ENCODE data around the gene MX2. TPM values are rescaled to one million over a fixed set of nuclear protein-coding genes. Genes with fewer than 3 reads are reported as not detected.

Gene MX2, protein sequence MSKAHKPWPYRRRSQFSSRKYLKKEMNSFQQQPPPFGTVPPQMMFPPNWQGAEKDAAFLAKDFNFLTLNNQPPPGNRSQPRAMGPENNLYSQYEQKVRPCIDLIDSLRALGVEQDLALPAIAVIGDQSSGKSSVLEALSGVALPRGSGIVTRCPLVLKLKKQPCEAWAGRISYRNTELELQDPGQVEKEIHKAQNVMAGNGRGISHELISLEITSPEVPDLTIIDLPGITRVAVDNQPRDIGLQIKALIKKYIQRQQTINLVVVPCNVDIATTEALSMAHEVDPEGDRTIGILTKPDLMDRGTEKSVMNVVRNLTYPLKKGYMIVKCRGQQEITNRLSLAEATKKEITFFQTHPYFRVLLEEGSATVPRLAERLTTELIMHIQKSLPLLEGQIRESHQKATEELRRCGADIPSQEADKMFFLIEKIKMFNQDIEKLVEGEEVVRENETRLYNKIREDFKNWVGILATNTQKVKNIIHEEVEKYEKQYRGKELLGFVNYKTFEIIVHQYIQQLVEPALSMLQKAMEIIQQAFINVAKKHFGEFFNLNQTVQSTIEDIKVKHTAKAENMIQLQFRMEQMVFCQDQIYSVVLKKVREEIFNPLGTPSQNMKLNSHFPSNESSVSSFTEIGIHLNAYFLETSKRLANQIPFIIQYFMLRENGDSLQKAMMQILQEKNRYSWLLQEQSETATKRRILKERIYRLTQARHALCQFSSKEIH
- 0.34 and 0.63 TPM in 2 replicates for total RNA-seq

GRCh38 chr21:41361786-41362604 is at the start of gene MX2:
MX2 (plus strand) TSS chr21:41362027; CDS start chr21:41376907, 14,880 bp downstream.

GRCh38 chr21:41316200-41317062 is 45.4 kb upstream of the MX2 start, which contains the start of gene FAM3B:
FAM3B (plus strand) TSS chr21:41316801; CDS start chr21:41316880, 79 bp downstream.

DNA sequence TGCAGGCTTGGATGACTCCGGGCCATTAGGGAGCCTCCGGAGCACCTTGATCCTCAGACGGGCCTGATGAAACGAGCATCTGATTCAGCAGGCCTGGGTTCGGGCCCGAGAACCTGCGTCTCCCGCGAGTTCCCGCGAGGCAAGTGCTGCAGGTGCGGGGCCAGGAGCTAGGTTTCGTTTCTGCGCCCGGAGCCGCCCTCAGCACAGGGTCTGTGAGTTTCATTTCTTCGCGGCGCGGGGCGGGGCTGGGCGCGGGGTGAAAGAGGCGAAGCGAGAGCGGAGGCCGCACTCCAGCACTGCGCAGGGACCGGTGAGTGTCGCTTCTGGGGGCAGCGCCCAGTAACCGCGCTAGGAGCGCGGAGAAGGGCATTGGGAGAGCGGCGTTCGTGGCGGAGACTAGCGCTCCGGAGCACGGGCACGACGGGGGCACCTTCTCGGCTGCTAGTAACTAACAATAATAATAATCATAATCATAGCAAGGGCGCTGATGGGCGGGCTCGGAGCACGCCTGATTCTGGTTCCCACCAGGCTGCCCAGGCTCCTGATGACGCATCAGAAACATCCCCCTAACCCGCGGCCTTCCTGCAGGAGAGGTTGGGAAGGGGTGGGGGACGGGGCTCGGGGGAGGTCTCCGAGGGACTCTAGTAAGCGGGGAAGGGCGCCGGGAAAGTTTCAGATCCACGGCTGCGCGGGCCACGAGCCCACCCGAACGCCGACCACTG is 64.3 kb downstream of the MX2 start, which contains the start of gene MX1:
Gene MX1, plus strand, starts transcription at position 286 of the 722 bp plus-strand sequence. CDS start 5,832 bp downstream, outside the sequence.

Other genes starting within 250 kb of the MX2 start
- gene BACE2, start 193.9 kb upstream of the MX2 start, total RNA-seq = 15.4 and 24.3 TPM in 2 replicates
- gene FAM3B, start 45.2 kb upstream of the MX2 start, total RNA-seq = not detected in 2 replicates
- 3.6 and 8.1 TPM in 2 replicates for gene MX1, start 64.2 kb downstream of the MX2 start, total RNA-seq
- not detected in 2 replicates for gene TMPRSS2, start 146.1 kb downstream of the MX2 start, total RNA-seq

All from bronchial smooth muscle cell (primary cell).